Neuronal stem cell (in vitro differentiated cells): ENCODE measurements around the gene SLC39A6.
"Not testable (repeated sequence)": the region's sequence is repeated elsewhere in the genome, so short reads cannot be mapped to it uniquely, and the experiment has no call there.

Experiments
- DNase-seq: peaks from one replicate; pipeline ENCODE4 v3.0.0-alpha.2; 2013; ENCODE audit warnings: low spot score
- H2AFZ ChIP-seq: one replicate; pipeline ENCODE4 v1.6.1; 2013; ENCODE audit warnings: mild to moderate bottlenecking, low read length, inconsistent platforms
- H2AK5ac ChIP-seq: 2 replicates; pipeline ENCODE4 v1.6.1; 2013; ENCODE audit warnings: low read depth, mild to moderate bottlenecking, inconsistent platforms, low read length, moderate library complexity, mixed read lengths
- H2BK120ac ChIP-seq: 2 replicates; pipeline ENCODE4 v1.6.1; 2013; ENCODE audit warnings: low read depth, mild to moderate bottlenecking, inconsistent platforms, low read length, moderate library complexity, mixed read lengths
- H2BK12ac ChIP-seq: one replicate; pipeline ENCODE4 v1.6.1; 2013; ENCODE audit warnings: low read length, inconsistent platforms
- H2BK15ac ChIP-seq: 2 replicates; pipeline ENCODE4 v1.6.1; 2013; ENCODE audit warnings: mild to moderate bottlenecking, low read length, inconsistent platforms, mixed read lengths
- H2BK5ac ChIP-seq: one replicate; pipeline ENCODE4 v1.6.1; 2013; ENCODE audit warnings: inconsistent platforms, mild to moderate bottlenecking, low read length, moderate library complexity
- H3K14ac ChIP-seq: one replicate; pipeline ENCODE4 v1.6.1; 2013; ENCODE audit warnings: low read length, inconsistent platforms
- H3K18ac ChIP-seq: 2 replicates; pipeline ENCODE4 v1.6.1; 2013; ENCODE audit warnings: low read length, inconsistent platforms
- H3K23ac ChIP-seq: 2 replicates; pipeline ENCODE4 v1.6.1; 2013; ENCODE audit warnings: low read depth, mild to moderate bottlenecking, mixed read lengths, low read length, inconsistent platforms; ENCODE audit not compliant: poor library complexity
- H3K27ac ChIP-seq: replicated peaks from 3 replicates; pipeline ENCODE4 v1.5.1; 2013; ENCODE audit warnings: low read length, inconsistent platforms
- H3K27me3 ChIP-seq, 3 experiments: 2 replicates each; pipeline ENCODE4 v1.6.1; 2013; ENCODE audit warnings: low read length in 3 of 3, mild to moderate bottlenecking in 2 of 3, inconsistent platforms in 1 of 3, low read depth in 1 of 3, mixed read lengths in 1 of 3, moderate library complexity in 1 of 3; ENCODE audit not compliant: control insufficient read depth in 3 of 3, insufficient read depth in 3 of 3
- H3K36me3 ChIP-seq, 2 donors: replicated peaks in 1 of 2; 2 replicates each; pipeline ENCODE4 v1.6.1; 2013; ENCODE audit warnings: low read length in 2 of 2; ENCODE audit not compliant: control insufficient read depth in 2 of 2, insufficient read depth in 2 of 2
- H3K4ac ChIP-seq: 2 replicates; pipeline ENCODE4 v1.6.1; 2013; ENCODE audit warnings: inconsistent platforms, mild to moderate bottlenecking, low read length, moderate library complexity
- H3K4me1 ChIP-seq, 2 donors: 1 replicate in 1 of 2; 2 replicates in 1 of 2; pipeline ENCODE4 v1.6.1; 2013; ENCODE audit warnings: low read length in 2 of 2, low read depth in 1 of 2; ENCODE audit not compliant: control insufficient read depth in 2 of 2, insufficient read depth in 1 of 2
- H3K4me2 ChIP-seq: one replicate; pipeline ENCODE4 v1.6.1; 2013; ENCODE audit warnings: mild to moderate bottlenecking, low read length, inconsistent platforms; ENCODE audit not compliant: insufficient read depth, poor library complexity, severe bottlenecking
- H3K4me3 ChIP-seq, 2 donors: 2 replicates each; pipeline ENCODE4 v1.5.1; 2013; ENCODE audit warnings: low read length in 2 of 2, mild to moderate bottlenecking in 2 of 2, inconsistent platforms in 1 of 2, moderate library complexity in 1 of 2
- H3K79me1 ChIP-seq: one replicate; pipeline ENCODE4 v1.6.1; 2013; ENCODE audit warnings: low read depth, mild to moderate bottlenecking, inconsistent platforms, low read length, moderate library complexity
- H3K9ac ChIP-seq: one replicate; pipeline ENCODE4 v1.6.1; 2013; ENCODE audit warnings: mild to moderate bottlenecking, low read depth, low read length, inconsistent platforms; ENCODE audit not compliant: poor library complexity
- H3K9me3 ChIP-seq, 2 donors: replicated peaks in 1 of 2; 2 replicates each; pipeline versions ENCODE3 to v1.6.1; 2013; ENCODE audit warnings: low read length in 2 of 2, mild to moderate bottlenecking in 2 of 2, inconsistent platforms in 1 of 2, low read depth in 1 of 2, mixed read lengths in 1 of 2, moderate library complexity in 1 of 2; ENCODE audit not compliant: control insufficient read depth in 2 of 2, insufficient read depth in 1 of 2
- H4K8ac ChIP-seq: one replicate; pipeline ENCODE4 v1.6.1; 2013; ENCODE audit warnings: low read depth, mild to moderate bottlenecking, inconsistent platforms, low read length, moderate library complexity
- H4K91ac ChIP-seq: one replicate; pipeline ENCODE4 v1.6.1; 2013; ENCODE audit warnings: low read length, low read depth, mild to moderate bottlenecking, inconsistent platforms; ENCODE audit not compliant: poor library complexity
- WGBS, 2 donors: extraction: QIAGEN DNeasy Blood & Tissue Kit; methylation state at CpG; one replicate each; pipeline ENCODE4 v1.1.7; 2013; ENCODE audit warnings: missing lambda C conversion rate in 2 of 2, mixed read lengths in 1 of 2; ENCODE audit not compliant: insufficient read length in 2 of 2, insufficient replicate concordance in 1 of 2; ENCODE audit errors: extremely low coverage in 2 of 2; 5-methylcytosine and 5-hydroxymethylcytosine counted together

The SLC39A6 gene

DNA sequence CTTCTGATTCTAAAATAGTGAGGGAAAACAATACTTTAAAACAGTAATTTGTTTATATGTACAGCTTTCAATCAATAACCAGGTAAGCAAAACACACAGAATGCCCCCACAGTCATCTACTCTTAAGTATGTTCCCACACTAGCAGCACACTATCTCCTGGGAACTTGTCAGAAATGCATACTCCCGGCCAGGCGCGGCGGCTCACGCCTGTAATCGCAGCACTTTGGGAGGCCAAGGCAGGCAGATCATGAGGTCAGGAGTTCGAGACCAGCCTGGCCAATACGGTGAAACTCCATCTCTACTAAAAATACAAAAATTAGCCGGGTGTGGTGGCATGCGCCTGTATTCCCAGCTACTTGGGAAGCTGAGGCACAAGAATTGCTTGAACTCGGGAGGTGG is 12.4 kb downstream of the SLC39A6 start:
- not testable (repeated sequence) for H2AFZ ChIP-seq, H3K23ac ChIP-seq, H3K4me2 ChIP-seq, H3K4ac ChIP-seq, H3K9me3 ChIP-seq, H3K9ac ChIP-seq, H2AK5ac ChIP-seq, H2BK120ac ChIP-seq, H4K8ac ChIP-seq, H3K4me1 ChIP-seq, DNase-seq, H4K91ac ChIP-seq, H3K4me3 ChIP-seq, H2BK12ac ChIP-seq, H3K79me1 ChIP-seq, H3K18ac ChIP-seq, H3K14ac ChIP-seq, H3K27me3 ChIP-seq, H3K27ac ChIP-seq, H2BK15ac ChIP-seq, H2BK5ac ChIP-seq
- peaks cover 30 to 96% of the 10 kb centered on the region in 2 donors for H3K36me3 ChIP-seq
- no CpG with 5 or more reads among the region's 11 CpGs for WGBS, 2 donors

- Histone ChIP-seq H2BK12ac (no peak overlapping the region), H2BK120ac (no peak overlapping the region), H3K14ac (no peak overlapping the region), H3K79me1 (no peaks in the 10 kb centered on the region), H3K4me3 (no peak overlapping the region), H3K4me2 (no peak overlapping the region), H3K36me3 (peaks cover 32 to 96% of the 10 kb centered on the region in 2 donors), H4K91ac (no peak overlapping the region), H3K4me1 (no peaks in the 10 kb centered on the region), H3K23ac (no peak overlapping the region), H3K9ac (no peak overlapping the region), H2BK15ac (no peak overlapping the region), H2AK5ac (no peak overlapping the region), H3K9me3 (peaks cover 0 to 1% of the 10 kb centered on the region in 2 donors), H3K4ac (no peak overlapping the region), H3K27ac (no peak overlapping the region), H3K18ac (no peak overlapping the region), H4K8ac (no peak overlapping the region), H2BK5ac (no peak overlapping the region), H3K27me3 (no peaks in the 10 kb centered on the region), H2AFZ (no peak overlapping the region)
- WGBS, 2 donors = no CpG with 5 or more reads among the region's 1 CpG
- no peak for DNase-seq
These were observed 14.4 kb downstream of the SLC39A6 start for GRCh38 chr18:36114738-36115137.

- Histone ChIP-seq H2AFZ (no peak overlapping the region), H4K91ac (no peak overlapping the region), H3K9ac (no peak overlapping the region), H3K4me3 (no peak overlapping the region), H3K27ac (no peak overlapping the region), H4K8ac (no peak overlapping the region), H3K23ac (no peak overlapping the region), H3K18ac (no peak overlapping the region), H2AK5ac (no peak overlapping the region), H3K4me2 (no peak overlapping the region), H3K4ac (no peak overlapping the region), H2BK12ac (no peak overlapping the region), H3K9me3 (peaks cover 0 to 1% of the 10 kb centered on the region in 2 donors), H3K4me1 (no peaks in the 10 kb centered on the region), H3K27me3 (no peaks in the 10 kb centered on the region), H3K79me1 (no peaks in the 10 kb centered on the region), H2BK5ac (no peak overlapping the region), H2BK120ac (no peak overlapping the region), H2BK15ac (no peak overlapping the region), H3K36me3 (peaks cover 30 to 96% of the 10 kb centered on the region in 2 donors), H3K14ac (no peak overlapping the region)
- no peak for DNase-seq
- WGBS, 2 donors = 100% methylated on average over 1 of the region's 4 CpGs; no CpG with 5 or more reads in 1 of the 2 donors
These were observed 14.9 kb downstream of the SLC39A6 start for GRCh38 chr18:36114251-36114650.

- Histone ChIP-seq H2BK15ac (no peak overlapping the region), H3K23ac (no peak overlapping the region), H3K4ac (no peak overlapping the region), H3K27ac (no peak overlapping the region), H2BK5ac (no peak overlapping the region), H3K4me1 (no peaks in the 10 kb centered on the region), H2BK12ac (no peak overlapping the region), H2AK5ac (no peak overlapping the region), H3K4me2 (no peak overlapping the region), H2AFZ (no peak overlapping the region), H4K8ac (no peak overlapping the region), H2BK120ac (no peak overlapping the region), H3K4me3 (no peak overlapping the region), H3K36me3 (peaks cover 27 to 96% of the 10 kb centered on the region in 2 donors), H3K9me3 (no peaks in the 10 kb centered on the region), H3K79me1 (no peaks in the 10 kb centered on the region), H4K91ac (no peak overlapping the region), H3K18ac (no peak overlapping the region), H3K27me3 (no peaks in the 10 kb centered on the region), H3K14ac (no peak overlapping the region), H3K9ac (no peak overlapping the region)
- DNase-seq = no peak
These were observed 16.8 kb downstream of the SLC39A6 start for GRCh38 chr18:36112302-36112701.
